ENCODE results near the gene COX8A. TPM values are rescaled to one million over a fixed set of nuclear protein-coding genes. Genes with fewer than 3 reads are reported as not detected.

The COX8A gene
- total and polyA plus RNA-seq, 2 of the 13 experiments (the other 11 are each of a cell fraction or from before 2014, with no cell fraction given), result 202 to 406 TPM

GRCh38 chr11:63944987-63945386 is 29.4 kb upstream of the COX8A start (continued):
- TF ChIP-seq DRAP1 (CRISPR knock-in tag; IDR thresholded peaks at IDR 0.05) (no peak), SMARCE1 (IDR thresholded peaks at IDR 0.05; ENCODE audit: borderline replicate concordance) (no peak), HDAC1 (CRISPR knock-in tag; IDR thresholded peaks at IDR 0.05) (peak; percentile 68), THRA (CRISPR knock-in tag; IDR thresholded peaks at IDR 0.05; ENCODE audit: borderline replicate concordance) (peak; percentile 100), HBP1 (CRISPR knock-in tag; IDR thresholded peaks at IDR 0.05; ENCODE audit: low read depth) (peak; percentile 75; the same call in 1 of the 2 replicates), ZNF766 (CRISPR knock-in tag; IDR thresholded peaks at IDR 0.05; ENCODE audit: borderline replicate concordance) (no peak), SETDB1 (CRISPR knock-in tag; IDR thresholded peaks at IDR 0.05; ENCODE audit: borderline replicate concordance) (no peak), LRRFIP1 (CRISPR knock-in tag; conservative IDR thresholded peaks at IDR 0.05) (no peak), ZGPAT (CRISPR knock-in tag; IDR thresholded peaks at IDR 0.05) (no peak), ZFYVE20 (CRISPR knock-in tag; IDR thresholded peaks at IDR 0.05; ENCODE audit: borderline replicate concordance, low read depth) (no peak), ZFAT (CRISPR knock-in tag; conservative IDR thresholded peaks at IDR 0.05) (no peak), ZNF180 (CRISPR knock-in tag; IDR thresholded peaks at IDR 0.05; ENCODE audit: borderline replicate concordance, low read depth) (no peak), MIER3 (CRISPR knock-in tag; IDR thresholded peaks at IDR 0.05; ENCODE audit: borderline replicate concordance) (no peak), USF2 (IDR thresholded peaks at IDR 0.05; ENCODE audit: low read depth, low read length) (no peak), USF2 (CRISPR knock-in tag; IDR thresholded peaks at IDR 0.05; ENCODE audit: borderline replicate concordance) (no peak)

All from HepG2 (cell line).